ENCODE data around the gene MAPKBP1. TPM values are rescaled to one million over a fixed set of nuclear protein-coding genes. Genes with fewer than 3 reads are reported as not detected.

Gene MAPKBP1, protein sequence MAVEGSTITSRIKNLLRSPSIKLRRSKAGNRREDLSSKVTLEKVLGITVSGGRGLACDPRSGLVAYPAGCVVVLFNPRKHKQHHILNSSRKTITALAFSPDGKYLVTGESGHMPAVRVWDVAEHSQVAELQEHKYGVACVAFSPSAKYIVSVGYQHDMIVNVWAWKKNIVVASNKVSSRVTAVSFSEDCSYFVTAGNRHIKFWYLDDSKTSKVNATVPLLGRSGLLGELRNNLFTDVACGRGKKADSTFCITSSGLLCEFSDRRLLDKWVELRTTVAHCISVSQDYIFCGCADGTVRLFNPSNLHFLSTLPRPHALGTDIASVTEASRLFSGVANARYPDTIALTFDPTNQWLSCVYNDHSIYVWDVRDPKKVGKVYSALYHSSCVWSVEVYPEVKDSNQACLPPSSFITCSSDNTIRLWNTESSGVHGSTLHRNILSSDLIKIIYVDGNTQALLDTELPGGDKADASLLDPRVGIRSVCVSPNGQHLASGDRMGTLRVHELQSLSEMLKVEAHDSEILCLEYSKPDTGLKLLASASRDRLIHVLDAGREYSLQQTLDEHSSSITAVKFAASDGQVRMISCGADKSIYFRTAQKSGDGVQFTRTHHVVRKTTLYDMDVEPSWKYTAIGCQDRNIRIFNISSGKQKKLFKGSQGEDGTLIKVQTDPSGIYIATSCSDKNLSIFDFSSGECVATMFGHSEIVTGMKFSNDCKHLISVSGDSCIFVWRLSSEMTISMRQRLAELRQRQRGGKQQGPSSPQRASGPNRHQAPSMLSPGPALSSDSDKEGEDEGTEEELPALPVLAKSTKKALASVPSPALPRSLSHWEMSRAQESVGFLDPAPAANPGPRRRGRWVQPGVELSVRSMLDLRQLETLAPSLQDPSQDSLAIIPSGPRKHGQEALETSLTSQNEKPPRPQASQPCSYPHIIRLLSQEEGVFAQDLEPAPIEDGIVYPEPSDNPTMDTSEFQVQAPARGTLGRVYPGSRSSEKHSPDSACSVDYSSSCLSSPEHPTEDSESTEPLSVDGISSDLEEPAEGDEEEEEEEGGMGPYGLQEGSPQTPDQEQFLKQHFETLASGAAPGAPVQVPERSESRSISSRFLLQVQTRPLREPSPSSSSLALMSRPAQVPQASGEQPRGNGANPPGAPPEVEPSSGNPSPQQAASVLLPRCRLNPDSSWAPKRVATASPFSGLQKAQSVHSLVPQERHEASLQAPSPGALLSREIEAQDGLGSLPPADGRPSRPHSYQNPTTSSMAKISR (N-terminal part only)
- 9.5 TPM for total RNA-seq (2013)
- 1 to 10 TPM in 2 of 3 donors, under 1 TPM in 1; 0.76 to 8.6 (median 1.1) TPM for polyA plus RNA-seq
- 10.4 and 12.3 TPM in 2 replicates for polyA minus RNA-seq
- total RNA-seq = 11.6 to 31.1 (median 19.3) reads per million in 11 experiments

DNA sequence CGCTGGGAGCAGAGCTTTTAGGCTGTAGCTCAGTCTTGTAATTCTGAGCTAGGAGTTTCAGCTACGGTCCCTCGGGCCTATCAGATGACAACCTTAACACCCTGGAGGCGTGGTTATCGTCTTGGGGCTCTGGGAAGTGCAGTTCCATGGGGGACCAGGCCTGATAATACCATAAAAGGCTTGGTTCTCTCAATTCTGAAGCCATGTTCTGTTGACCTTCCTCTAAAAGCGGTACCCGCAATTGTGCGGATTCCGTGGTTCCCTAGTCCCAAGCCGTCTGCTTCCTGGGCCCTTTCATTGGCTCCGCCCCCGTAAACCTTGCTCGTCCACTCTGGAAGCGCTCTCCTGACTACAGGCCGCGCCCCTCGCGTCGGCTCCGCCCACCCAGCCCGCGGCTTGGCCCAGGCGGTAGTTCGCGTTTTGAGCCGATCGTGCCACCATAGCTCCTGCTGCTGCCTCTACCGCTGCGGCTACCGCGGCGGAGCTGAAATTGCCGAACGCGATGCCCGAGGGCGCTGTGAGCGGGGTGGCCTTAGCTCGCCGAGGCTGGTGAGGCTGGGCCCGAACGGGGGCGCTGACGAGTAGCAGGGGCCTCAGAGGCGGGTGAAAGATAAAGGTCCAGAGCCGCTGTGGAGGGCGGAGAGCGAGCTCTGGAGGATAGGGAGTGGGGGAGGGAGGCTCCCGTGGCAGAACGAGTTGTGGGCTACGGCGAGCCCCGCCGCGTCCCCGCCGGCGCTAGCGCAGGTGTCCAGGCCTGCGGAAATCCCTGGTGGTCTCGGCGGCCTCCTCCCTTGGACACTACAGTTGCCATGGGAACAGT is at the start of gene MAPKBP1:
Gene MAPKBP1 (plus strand): TSS at position 423 of the 820 bp plus-strand sequence. CDS start 792 bp downstream, outside the sequence.
- Histone ChIP-seq H3K9ac (ENCODE audit: insufficient read depth, low read length, poor library complexity, severe bottlenecking) (peak within 1 kb of the TSS; percentile 66), H3K27ac (ENCODE audit: low read depth in 1 of 2, low read length in 2 of 2) (peak within 1 kb of the TSS; percentile 76 to 81), H3K79me2 (ENCODE audit: insufficient read depth, low read length) (peaks cover 12% of the 10 kb centered on the region), H3K27me3 (ENCODE audit: control insufficient read depth in 2 of 2, insufficient read depth in 2 of 2, low read length in 2 of 2) (no peaks in the 10 kb centered on the region), H4K20me1 (ENCODE audit: insufficient read depth, low read length) (peaks cover 4% of the 10 kb centered on the region), H3K36me3 (replicated peaks in 1 of 2; ENCODE audit: control insufficient read depth in 1 of 2, insufficient read depth in 2 of 2, low read length in 2 of 2) (peaks cover 2 to 9% of the 10 kb centered on the region in 2 donors), H3K4me1 (ENCODE audit: control insufficient read depth in 1 of 2, insufficient read depth in 2 of 2, low read length in 2 of 2) (peaks cover 28 to 32% of the 10 kb centered on the region in 2 donors), H3K4me2 (replicated peaks; ENCODE audit: extremely low read depth, low read length, poor library complexity, severe bottlenecking) (peak within 1 kb of the TSS; percentile 94), H2AFZ (ENCODE audit: insufficient read depth, low read depth, low read length, poor library complexity, severe bottlenecking) (peak within 1 kb of the TSS; percentile 86), H3K4me3 (replicated peaks in 1 of 3; ENCODE audit: low read depth in 2 of 3, low read length in 3 of 3) (peak within 1 kb of the TSS; percentile 72 to 89 (median 83)), H3K9me3 (replicated peaks in 1 of 2; ENCODE audit: control insufficient read depth in 1 of 2, insufficient read depth in 1 of 2, low read length in 2 of 2) (no peaks in the 10 kb centered on the region)
- H3K36me3 Mint-ChIP-seq = peaks cover 15 to 20% of the 10 kb centered on the region in 2 donors
- H3K4me3 Mint-ChIP-seq = peak within 1 kb of the TSS; percentile 83 to 91
- peaks cover 36% of the 10 kb centered on the region for H3K4me1 Mint-ChIP-seq
- H3K27ac Mint-ChIP-seq = peak within 1 kb of the TSS; percentile 81 to 96 (median 91)
- intact Hi-C loops (cut with micrococcal nuclease) = loop anchor here (1.0 to 5.0 kb wide), 3 partner anchors 37 to 198 kb away; partner anchors contain the start of gene EHD4 (in 1 of the 2)
- DNase-seq = peak; percentile 98 to 100 (median 98)
- WGBS (ENCODE audit: insufficient coverage) = under 1% methylated on average over 59 of the region's 62 CpGs
- no peaks in the 10 kb centered on the region for H3K27me3 Mint-ChIP-seq (ENCODE audit: low read depth in 3 of 3)
- TF ChIP-seq, protein P1, sequence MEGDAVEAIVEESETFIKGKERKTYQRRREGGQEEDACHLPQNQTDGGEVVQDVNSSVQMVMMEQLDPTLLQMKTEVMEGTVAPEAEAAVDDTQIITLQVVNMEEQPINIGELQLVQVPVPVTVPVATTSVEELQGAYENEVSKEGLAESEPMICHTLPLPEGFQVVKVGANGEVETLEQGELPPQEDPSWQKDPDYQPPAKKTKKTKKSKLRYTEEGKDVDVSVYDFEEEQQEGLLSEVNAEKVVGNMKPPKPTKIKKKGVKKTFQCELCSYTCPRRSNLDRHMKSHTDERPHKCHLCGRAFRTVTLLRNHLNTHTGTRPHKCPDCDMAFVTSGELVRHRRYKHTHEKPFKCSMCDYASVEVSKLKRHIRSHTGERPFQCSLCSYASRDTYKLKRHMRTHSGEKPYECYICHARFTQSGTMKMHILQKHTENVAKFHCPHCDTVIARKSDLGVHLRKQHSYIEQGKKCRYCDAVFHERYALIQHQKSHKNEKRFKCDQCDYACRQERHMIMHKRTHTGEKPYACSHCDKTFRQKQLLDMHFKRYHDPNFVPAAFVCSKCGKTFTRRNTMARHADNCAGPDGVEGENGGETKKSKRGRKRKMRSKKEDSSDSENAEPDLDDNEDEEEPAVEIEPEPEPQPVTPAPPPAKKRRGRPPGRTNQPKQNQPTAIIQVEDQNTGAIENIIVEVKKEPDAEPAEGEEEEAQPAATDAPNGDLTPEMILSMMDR (IDR thresholded peaks at IDR 0.05) = peak; percentile 57
- H3K9me3 Mint-ChIP-seq = no peaks in the 10 kb centered on the region

Measured in CD14-positive monocyte (primary cell).